HG03139 (cell line): ENCODE results near the gene BSN.
A peak's percentile ranks its signal among the peaks of the same experiment; 100 is the strongest.

Experiments
- ATAC-seq: cut with Tn5 transposase; IDR thresholded peaks from one replicate; pipeline ENCODE4 v1.9.1; 2021; ENCODE audit not compliant: unreplicated experiment

The BSN gene

DNA sequence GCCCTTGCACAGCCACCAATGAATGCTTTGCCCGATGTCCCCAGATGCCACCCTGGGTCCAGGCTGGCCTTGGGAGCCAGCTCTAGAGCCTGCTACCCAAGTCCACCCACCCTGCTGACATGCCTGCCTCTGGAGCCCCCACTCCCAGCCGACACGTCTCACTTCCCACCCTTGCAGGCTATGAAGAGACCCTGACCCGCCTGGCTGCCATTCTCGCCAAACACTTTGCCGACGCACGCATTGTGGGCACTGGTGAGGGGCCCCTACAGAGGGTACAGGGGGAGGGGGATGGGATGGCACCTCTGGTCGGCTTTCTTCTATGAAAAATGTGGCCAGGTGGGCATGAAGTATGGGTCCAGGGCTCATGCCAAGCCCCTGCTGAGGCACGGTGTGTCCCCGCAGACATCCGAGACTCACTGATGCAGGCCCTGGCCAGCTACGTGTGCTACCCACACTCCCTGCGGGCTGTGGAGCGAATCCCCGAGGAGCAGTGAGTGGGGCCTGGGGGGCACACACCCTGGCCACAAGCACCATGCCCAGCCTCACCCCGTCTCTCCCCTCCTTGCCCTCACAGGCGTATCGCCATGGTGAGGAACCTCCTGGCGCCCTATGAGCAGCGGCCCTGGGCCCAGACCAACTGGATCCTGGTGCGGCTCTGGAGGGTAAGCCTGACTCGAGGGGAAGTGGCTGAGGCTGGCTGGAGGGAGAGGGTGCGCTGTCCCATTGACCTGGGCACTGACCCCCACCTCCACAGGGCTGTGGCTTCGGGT is 159.2 kb downstream of the BSN start:
- no peak for ATAC-seq

DNA sequence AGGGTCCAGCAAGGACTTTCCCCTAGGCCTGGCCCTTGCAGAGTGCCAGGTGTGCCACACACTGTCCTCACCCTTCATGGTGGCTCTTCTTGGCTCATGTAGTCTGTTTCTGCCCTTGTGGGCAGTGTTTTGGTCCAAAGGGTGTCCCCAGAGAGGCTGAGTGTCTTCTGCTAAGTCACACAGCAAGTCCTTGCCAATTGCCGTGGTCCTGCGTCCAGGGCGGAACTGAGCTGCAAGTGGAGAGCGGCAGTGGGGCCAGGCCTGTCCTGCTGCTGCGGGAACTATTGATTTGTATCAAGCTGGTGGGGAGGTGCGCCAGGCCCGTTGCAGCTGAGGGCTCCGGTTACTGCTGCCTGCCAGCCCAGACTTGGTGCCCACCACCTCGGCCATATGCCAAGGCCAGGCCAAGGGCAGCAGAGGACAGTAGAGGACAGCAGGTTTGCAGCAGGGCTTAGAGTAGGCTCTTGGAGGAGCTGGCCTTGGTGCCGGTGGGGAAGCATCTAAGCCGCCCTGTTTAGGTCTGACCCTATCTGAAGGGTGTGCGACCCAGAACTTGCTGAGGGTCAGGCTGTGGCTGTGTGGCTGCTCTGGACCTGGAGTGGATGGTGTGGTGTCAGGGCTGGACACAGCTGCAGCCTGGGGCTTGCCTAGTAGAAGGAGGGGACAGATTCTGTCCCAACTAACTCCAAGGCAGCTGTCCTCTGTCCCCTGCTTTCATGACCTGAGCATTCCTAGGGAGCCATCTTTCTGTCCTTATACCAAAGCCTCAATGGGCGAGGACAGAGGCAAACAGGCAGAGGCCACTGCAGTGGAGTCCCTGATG is 160.7 kb downstream of the BSN start:
- no peak for ATAC-seq

DNA sequence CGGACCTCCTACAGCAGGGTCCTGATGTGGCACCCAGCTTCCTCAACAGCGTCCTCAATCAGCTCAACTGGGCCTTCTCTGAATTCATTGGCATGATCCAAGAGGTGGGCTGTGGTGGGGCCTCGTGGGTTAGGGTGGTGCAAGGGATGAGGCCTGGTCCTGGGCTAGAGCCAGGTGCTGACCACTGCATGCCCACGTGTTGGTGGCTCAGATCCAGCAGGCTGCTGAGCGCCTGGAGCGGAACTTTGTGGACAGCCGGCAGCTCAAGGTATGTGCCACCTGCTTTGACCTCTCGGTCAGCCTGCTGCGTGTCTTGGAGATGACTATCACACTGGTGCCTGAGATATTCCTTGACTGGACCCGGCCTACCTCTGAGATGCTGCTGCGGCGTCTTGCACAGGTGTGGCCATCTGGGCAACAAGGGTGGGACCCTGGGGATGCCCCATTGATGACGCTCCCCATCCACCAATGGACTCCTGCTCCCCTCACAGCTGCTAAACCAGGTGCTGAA is 161.4 kb downstream of the BSN start:
- ATAC-seq, result no peak

DNA sequence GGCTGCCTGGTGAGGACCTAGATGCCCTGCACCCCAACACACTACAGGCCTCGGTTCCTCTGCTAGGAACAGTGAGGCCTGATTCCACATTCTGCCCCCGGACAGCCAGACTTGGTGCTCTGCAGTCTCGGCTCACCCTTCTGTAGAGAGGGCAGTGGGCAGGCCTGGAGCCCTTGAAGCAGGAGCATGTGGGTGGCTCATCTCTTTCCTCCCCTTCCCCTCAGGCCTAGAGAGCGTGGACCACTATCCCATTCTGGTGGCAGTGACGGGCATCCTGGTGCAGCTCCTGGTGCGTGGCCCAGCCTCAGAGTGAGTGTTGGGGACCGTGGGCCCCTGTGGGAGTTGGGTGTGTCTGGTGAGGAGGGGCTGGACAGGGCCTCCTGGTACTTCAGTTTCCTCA is 161.9 kb downstream of the BSN start:
- ATAC-seq, result no peak

DNA sequence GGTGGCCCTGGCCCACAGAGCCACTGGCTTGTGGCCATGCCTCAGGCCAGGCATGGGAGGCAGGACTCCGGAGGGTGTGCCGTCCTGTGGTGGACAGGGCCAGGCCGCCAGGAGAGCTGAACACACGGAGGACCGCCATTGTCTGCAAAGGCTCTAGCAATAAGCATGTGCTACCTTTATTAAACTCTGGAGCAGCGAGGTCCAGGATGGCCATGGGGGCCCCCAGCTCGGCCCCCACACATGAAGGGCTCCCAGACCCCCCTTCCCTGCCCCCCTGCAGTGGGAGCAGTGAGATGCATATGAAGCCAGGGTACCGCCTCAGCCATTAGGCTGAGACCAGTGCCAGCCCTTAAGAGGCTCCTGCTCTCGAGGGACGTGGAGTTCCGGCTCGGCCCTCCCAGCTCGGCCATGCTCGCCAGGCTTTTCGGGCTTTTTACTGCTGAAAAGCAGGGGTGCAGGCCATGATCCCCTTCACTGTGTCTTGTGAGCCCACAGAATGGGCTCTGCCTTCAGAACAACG is 162.5 kb downstream of the BSN start:
- no peak for ATAC-seq

DNA sequence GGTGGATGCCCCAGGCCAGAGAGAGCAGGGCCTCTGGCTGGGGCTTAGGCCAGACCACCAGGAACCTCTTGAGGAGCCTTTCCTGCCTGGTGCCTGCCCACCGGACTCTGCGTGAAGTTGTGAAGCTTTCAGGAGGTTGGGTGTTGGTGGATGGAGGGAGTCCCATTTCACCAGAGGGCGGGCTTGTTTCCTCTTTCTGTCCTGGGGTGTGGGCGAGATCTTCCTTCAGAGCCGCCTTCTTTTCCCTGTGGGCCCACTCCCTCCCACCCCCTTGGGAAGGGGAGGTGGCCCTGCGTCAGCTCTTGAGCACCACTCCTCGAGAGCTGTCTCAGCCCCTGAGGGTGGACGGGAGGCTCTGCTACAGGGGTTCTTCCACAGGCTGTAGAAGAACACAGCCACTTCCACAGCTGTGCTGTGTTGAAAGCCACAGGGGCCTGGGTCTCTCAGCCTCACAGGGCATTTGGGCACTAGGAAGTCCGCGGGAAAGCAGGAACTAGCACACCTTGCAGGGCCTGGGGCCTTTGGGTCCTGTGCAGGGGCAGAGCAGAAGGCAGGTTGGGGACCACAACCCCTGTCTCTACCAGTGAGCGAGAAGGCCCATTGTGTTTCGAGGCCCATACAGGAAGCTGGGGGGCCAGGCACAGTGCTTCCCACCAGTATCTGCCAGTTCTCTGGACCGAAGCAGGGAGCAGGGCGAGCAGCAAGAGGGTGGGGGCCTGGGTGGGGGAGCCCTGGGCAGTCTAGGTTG is 163.1 kb downstream of the BSN start:
- no peak for ATAC-seq

DNA sequence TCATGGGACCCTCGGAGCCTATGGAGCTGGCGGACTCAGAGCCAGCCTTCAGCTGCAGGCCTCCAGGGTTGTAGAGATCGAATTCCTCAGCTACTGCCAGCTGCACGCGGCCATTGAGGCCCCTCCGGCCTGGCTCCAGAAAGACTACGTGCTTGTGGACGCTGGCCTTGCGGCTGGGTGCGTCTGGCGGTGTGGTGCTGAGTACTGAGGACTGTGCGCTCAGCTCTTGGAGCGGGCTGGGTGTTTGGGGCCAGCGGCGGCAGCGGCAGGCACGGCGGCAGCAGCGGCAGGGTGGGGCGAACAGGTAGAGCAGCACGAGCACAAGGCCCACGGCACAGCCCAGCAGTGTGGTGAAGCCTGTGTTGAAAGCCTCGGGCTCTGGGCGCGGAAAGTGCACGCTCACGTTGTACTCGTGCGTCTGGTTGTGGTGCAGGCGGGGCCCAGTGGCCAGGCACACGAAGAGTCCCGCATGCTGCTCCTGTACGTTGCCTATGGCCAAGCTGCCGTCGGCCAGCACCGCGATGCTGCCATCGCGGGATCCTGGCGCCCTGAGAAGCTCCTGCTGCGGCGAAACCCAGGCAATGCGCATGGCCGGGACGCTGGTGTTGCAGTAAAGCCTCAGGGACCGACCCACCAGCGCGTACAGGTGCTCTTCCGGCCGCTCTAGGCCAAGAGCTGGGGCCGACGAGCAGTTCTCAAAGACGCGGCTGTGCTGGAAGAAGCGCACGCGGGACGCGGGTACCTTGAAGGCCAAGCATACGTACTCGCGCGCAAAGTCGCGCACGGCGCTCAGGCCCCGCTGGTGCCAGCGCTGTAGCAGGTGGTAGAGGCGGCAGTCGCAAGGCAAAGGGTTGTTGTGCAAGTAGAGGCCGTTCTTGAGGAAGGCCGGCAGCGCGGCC is 163.9 kb downstream of the BSN start:
- ATAC-seq, result no peak

DNA sequence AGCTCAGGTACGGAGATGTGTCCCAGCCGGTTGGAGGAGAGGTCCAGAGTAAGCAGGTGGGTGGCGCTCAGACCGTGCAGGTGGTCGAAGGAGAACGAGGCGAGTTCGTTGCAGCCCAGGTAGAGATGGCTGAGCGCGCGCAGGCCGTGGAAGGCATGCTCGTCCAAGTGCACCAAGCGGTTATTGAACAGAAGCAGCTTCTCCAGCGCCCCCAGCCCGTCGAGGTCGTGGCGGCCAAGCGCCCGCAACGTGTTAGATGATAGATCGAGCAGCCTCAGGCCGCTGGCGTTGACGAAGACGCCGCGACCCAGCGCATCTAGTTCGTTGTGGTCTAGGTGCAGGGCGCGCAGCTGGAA is 164.6 kb downstream of the BSN start:
- no peak for ATAC-seq

DNA sequence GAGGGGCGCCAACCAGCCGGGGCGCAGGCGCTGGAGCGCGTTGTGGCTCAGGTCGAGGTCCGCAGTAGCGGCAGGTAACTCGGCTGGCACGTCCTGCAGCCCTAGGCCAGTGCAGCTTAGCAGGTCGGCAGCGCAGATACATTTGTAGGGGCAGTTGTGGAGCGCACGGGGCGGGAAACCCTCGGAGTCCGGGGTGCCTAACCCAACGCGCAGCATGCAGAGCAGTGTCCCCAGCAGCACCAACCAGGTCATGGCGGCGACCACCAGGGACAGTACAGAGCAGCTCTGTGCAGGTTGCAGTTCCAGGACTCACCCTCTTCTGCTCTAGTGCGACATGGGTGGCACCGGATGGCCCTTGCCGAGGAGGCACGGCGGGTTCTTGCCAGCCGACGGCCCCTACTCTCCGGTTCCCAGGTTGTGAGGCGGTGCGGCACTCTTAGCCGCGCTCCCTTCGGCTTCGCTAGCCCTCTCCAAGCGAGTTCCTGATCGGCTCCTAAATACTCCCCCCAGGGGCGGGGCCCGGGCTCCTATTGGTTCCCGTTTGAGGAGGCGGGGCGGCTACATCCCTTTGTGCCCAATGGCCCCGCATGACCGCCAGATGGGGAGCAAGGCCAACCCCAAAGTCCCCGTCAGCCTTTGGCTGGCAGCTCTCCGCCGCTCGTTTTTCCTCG is 165.1 kb downstream of the BSN start, which contains the start of gene AMIGO3:
Gene AMIGO3 (minus strand): TSS at position 471 of the 671 bp plus-strand sequence. CDS start 219 bp downstream, at position 252.
- ATAC-seq, result peak; percentile 39
